Loucy (cell line): ENCODE results near the gene VPS51.

Source experiments
- EZH2phosphoT487 ChIP-seq: fragments of 200-600 bp; IDR thresholded peaks from 2 replicates; pipeline ENCODE4 v1.6.1; 2018; ENCODE audit warnings: antibody characterized with exemption, mild to moderate bottlenecking, moderate library complexity, borderline replicate concordance
- TF ChIP-seq, protein P1 (sequence below): fragments of 200-600 bp; sonication (generic); conservative IDR thresholded peaks from 2 replicates; pipeline ENCODE4 v1.5.1; 2014; ENCODE audit warnings: mild to moderate bottlenecking, antibody characterized with exemption, low read length

DNA sequence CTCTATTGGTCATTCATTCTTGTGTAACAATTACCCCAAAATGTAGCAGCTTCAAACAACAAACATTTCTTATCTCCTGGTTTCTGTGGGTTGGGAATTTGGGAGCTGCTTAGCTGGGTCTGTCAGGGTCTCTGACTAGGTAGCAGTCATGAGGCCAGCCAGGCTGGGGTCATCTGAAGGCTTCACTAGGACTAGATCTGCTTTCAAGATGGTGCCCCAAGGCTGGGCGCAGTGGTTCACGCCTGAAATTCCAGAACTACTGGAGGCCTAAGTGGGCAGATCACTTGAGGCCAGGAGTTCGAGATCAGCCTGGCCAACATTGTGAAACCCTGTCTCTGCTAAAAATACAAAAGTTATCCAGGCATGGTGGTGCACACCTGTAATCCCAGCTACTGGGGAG is 60.9 kb downstream of the VPS51 start:
- TF ChIP-seq EZH2phosphoT487: no peak
- TF ChIP-seq, protein P1, sequence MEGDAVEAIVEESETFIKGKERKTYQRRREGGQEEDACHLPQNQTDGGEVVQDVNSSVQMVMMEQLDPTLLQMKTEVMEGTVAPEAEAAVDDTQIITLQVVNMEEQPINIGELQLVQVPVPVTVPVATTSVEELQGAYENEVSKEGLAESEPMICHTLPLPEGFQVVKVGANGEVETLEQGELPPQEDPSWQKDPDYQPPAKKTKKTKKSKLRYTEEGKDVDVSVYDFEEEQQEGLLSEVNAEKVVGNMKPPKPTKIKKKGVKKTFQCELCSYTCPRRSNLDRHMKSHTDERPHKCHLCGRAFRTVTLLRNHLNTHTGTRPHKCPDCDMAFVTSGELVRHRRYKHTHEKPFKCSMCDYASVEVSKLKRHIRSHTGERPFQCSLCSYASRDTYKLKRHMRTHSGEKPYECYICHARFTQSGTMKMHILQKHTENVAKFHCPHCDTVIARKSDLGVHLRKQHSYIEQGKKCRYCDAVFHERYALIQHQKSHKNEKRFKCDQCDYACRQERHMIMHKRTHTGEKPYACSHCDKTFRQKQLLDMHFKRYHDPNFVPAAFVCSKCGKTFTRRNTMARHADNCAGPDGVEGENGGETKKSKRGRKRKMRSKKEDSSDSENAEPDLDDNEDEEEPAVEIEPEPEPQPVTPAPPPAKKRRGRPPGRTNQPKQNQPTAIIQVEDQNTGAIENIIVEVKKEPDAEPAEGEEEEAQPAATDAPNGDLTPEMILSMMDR: no peak
